Measurements from ENCODE around the gene ACOX3. TPM values are rescaled to one million over a fixed set of nuclear protein-coding genes. Genes with fewer than 3 reads are reported as not detected.

The ACOX3 gene
- total and polyA plus RNA-seq, 4 donors, result 11.4 to 24.6 (median 13.6) TPM

DNA sequence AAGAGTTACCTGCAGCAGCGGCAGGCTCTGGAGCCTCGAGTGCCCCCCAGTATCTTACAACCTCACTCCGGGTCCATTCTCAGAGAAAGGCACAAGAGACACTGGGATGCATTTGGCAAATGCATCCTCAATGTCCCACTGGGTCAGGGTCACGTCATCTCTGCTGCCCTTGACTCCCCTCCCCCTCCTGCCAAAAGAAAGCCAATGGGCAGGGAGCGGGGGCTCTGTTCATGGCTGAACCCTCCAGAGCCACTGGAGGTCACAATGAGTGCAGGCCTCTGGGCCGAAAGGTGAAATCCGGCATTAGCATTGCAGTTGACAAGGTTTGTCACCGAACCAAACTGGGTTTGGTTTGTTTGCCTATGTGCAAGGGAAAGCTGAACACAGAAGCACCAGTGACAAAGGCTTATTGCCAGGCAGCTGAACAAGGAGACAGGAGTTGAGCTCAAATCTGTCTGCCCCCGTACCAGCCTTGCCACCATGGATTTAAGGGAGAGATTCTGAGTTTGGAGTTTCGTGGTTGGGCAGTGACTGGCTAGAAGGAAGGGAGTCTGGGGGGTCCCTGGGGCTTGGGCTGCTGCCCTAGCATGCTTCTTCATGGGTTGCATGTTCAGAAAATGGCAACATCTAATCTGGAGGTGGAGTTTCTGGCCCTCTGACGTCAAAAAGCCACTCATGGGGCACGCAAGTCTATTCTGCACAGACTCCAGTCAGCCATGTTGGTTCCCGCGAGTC is 106.6 kb downstream of the ACOX3 start:
- Histone ChIP-seq H3K4me3 (ENCODE audit: low read depth in 1 of 3, low read length in 3 of 3) (no peak overlapping the region), H3K27me3 (ENCODE audit: control insufficient read depth in 4 of 4, insufficient read depth in 4 of 4, low read length in 3 of 4) (no peaks in the 10 kb centered on the region), H3K4me1 (ENCODE audit: control insufficient read depth in 4 of 4, insufficient read depth in 4 of 4, low read length in 3 of 4) (no peaks in the 10 kb centered on the region), H3K27ac (ENCODE audit: low read depth in 1 of 2, low read length in 2 of 2) (no peak overlapping the region), H3K9me3 (ENCODE audit: control insufficient read depth in 4 of 4, low read length in 3 of 4) (no peaks in the 10 kb centered on the region), H3K36me3 (ENCODE audit: control insufficient read depth in 4 of 4, insufficient read depth in 3 of 4, low read depth in 1 of 4, low read length in 3 of 4) (no peaks in the 10 kb centered on the region), H3K9ac (ENCODE audit: low read depth in 1 of 2, low read length in 2 of 2) (no peak overlapping the region)
- TF ChIP-seq JUND (IDR thresholded peaks at IDR 0.05) (no peak), EGR1 (IDR thresholded peaks at IDR 0.05; ENCODE audit: low read depth in 2 of 2) (no peak), REST (IDR thresholded peaks at IDR 0.05) (no peak), HNF4A (conservative IDR thresholded peaks at IDR 0.05) (no peak), MAX (IDR thresholded peaks at IDR 0.05) (no peak), GABPA (IDR thresholded peaks at IDR 0.05 in 1 of 2, conservative IDR thresholded peaks at IDR 0.05 in 1 of 2) (no peak), CTCF (IDR thresholded peaks at IDR 0.05; ENCODE audit: low read depth, low read length, missing input control) (no peak)
- no peak for DNase-seq (ENCODE audit: low spot score)
- 81% methylated on average over 14 of the region's 14 CpGs for WGBS

DNA sequence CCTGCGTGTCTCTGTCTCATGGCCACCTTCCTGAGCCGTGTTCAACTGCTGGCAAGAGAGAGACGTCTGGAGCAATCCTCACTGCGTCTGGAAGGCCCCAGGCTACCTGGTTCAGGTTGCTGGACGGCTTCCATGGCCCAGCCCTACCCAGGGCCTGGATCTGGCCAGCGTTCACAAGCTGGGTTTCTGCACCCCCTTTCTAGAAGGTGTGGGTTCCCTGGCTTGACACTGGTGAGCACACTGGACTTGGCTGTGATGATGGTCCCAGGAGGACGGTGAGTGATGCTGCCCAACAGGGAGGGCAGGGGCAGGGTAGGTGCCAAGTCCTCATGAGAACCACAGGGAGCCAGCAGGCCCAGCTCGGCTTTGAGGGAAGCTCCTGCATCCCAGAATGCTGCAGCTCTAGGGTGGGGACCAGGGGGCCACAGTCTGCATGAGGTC is 107.6 kb downstream of the ACOX3 start:
- DNase-seq (ENCODE audit: low spot score), result no peak
- H3K9me3 ChIP-seq (ENCODE audit: control insufficient read depth in 4 of 4, low read length in 3 of 4), result no peaks in the 10 kb centered on the region
- H3K27ac ChIP-seq (ENCODE audit: low read depth in 1 of 2, low read length in 2 of 2), result no peak overlapping the region
- no peak overlapping the region for H3K4me3 ChIP-seq (ENCODE audit: low read depth in 1 of 3, low read length in 3 of 3)
- H3K4me1 ChIP-seq (ENCODE audit: control insufficient read depth in 4 of 4, insufficient read depth in 4 of 4, low read length in 3 of 4), result no peaks in the 10 kb centered on the region
- no peak overlapping the region for H3K9ac ChIP-seq (ENCODE audit: low read depth in 1 of 2, low read length in 2 of 2)
- 82% methylated on average over 8 of the region's 8 CpGs for WGBS
- H3K27me3 ChIP-seq (ENCODE audit: control insufficient read depth in 4 of 4, insufficient read depth in 4 of 4, low read length in 3 of 4), result no peaks in the 10 kb centered on the region
- H3K36me3 ChIP-seq (ENCODE audit: control insufficient read depth in 4 of 4, insufficient read depth in 3 of 4, low read depth in 1 of 4, low read length in 3 of 4), result no peaks in the 10 kb centered on the region
- TF ChIP-seq MAX (IDR thresholded peaks at IDR 0.05) (no peak), SP1 (IDR thresholded peaks at IDR 0.05) (no peak), CTCF (IDR thresholded peaks at IDR 0.05; ENCODE audit: low read depth, low read length, missing input control) (no peak), RAD21 (IDR thresholded peaks at IDR 0.05) (no peak), YY1 (IDR thresholded peaks at IDR 0.05) (no peak), RXRA (IDR thresholded peaks at IDR 0.05) (no peak), REST (IDR thresholded peaks at IDR 0.05) (no peak), ATF3 (IDR thresholded peaks at IDR 0.05) (no peak), HNF4A (conservative IDR thresholded peaks at IDR 0.05) (no peak), GABPA (IDR thresholded peaks at IDR 0.05 in 1 of 2, conservative IDR thresholded peaks at IDR 0.05 in 1 of 2) (no peak), EGR1 (IDR thresholded peaks at IDR 0.05; ENCODE audit: low read depth in 2 of 2) (no peak), NR2F2 (IDR thresholded peaks at IDR 0.05) (no peak), JUND (IDR thresholded peaks at IDR 0.05) (no peak), FOXA2 (IDR thresholded peaks at IDR 0.05) (no peak)
- TF ChIP-seq, protein P1, sequence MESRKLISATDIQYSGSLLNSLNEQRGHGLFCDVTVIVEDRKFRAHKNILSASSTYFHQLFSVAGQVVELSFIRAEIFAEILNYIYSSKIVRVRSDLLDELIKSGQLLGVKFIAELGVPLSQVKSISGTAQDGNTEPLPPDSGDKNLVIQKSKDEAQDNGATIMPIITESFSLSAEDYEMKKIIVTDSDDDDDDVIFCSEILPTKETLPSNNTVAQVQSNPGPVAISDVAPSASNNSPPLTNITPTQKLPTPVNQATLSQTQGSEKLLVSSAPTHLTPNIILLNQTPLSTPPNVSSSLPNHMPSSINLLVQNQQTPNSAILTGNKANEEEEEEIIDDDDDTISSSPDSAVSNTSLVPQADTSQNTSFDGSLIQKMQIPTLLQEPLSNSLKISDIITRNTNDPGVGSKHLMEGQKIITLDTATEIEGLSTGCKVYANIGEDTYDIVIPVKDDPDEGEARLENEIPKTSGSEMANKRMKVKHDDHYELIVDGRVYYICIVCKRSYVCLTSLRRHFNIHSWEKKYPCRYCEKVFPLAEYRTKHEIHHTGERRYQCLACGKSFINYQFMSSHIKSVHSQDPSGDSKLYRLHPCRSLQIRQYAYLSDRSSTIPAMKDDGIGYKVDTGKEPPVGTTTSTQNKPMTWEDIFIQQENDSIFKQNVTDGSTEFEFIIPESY (IDR thresholded peaks at IDR 0.05), result no peak

Measured in liver (tissue), 9 donors.